HUES6 (cell line): ENCODE results near the gene H1-8.

Experiments
- H3K27ac ChIP-seq: 2 replicates; pipeline ENCODE4 v1.7.0; 2013; ENCODE audit warnings: low read depth, mild to moderate bottlenecking, low read length, inconsistent platforms
- H3K27me3 ChIP-seq: 2 replicates; pipeline ENCODE4 v1.6.1; 2013; ENCODE audit warnings: low read length; ENCODE audit not compliant: control insufficient read depth, insufficient read depth
- H3K36me3 ChIP-seq: 2 replicates; pipeline ENCODE4 v1.6.1; 2013; ENCODE audit warnings: low read length; ENCODE audit not compliant: control insufficient read depth, insufficient read depth
- H3K4me1 ChIP-seq: 2 replicates; pipeline ENCODE4 v1.6.1; 2013; ENCODE audit warnings: low read length; ENCODE audit not compliant: control insufficient read depth, insufficient read depth
- H3K4me3 ChIP-seq: 2 replicates; pipeline ENCODE4 v1.5.1; 2013; ENCODE audit warnings: low read depth, low read length
- H3K9ac ChIP-seq: one replicate; pipeline ENCODE4 v1.6.1; 2013; ENCODE audit warnings: mild to moderate bottlenecking, low read length
- H3K9me3 ChIP-seq: 2 replicates; pipeline ENCODE4 v1.6.1; 2013; ENCODE audit warnings: low read depth, low read length; ENCODE audit not compliant: control insufficient read depth, insufficient read depth

Gene H1-8

GRCh38 chr3:129596194-129597086 lies 53.5 kb downstream of the H1-8 start:
- peak overlapping the region; percentile 51; the same call in 1 of the 2 replicates for H3K27ac ChIP-seq

DNA sequence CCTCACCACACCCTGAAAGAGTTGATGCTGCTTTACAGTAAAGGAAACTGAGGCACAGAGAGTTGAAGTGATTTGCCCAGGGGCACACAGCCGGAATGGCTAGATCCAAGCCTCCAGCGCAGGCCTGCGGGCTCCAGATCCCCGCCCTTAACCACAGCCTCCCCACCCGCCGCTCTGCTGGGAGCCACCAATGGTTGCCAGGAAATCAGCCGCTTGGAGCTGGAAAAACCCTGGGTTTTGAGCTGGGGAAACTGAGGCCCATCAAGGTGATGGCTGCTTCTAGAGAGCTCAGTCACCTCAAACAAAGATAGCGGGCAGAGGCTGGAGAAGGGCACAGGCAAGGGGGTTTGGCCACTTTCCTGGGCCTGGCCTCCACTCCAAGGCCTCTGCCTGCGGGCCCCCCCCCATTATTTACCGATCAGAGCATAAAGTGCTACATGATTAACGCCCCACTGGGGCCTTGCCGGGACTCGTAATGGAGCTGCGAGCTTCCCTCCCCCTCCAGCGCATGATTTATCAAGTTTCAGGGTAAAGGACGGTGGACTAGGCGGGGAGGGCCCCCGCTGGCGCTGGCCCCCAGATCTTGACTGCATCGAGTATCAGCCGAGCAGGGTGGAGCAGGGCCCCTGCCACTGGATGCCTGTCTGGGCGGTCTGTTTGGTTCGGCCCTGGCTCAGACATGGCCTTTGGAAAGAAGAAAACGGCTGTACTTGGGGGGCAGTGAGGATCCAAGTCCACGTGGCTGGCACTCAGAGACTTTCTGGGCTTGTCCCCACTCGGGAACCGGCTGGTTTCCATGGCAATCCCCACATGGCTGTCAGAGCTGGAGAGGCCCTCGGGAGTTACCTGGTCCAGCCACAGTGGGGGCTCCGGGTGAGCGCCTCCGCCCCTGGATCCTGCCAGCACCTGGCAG lies 54.4 kb downstream of the H1-8 start:
- peak overlapping the region; percentile 52; the same call in 1 of the 2 replicates for H3K27ac ChIP-seq
- H3K9ac ChIP-seq = peak overlapping the region; percentile 21
- 0 out of 2 replicates have a peak, but pooled peaks cover 3% of the 10 kb centered on the region for H3K36me3 ChIP-seq
- H3K4me1 ChIP-seq = peaks cover 83% of the 10 kb centered on the region
- H3K27me3 ChIP-seq = no peaks in the 10 kb centered on the region
- H3K4me3 ChIP-seq = no peak overlapping the region
- H3K9me3 ChIP-seq = no peaks in the 10 kb centered on the region

More at GRCh38 chr3:129596194-129597086, 53.5 kb downstream of the H1-8 start:
- H3K9me3 ChIP-seq = no peaks in the 10 kb centered on the region
- peaks cover 3% of the 10 kb centered on the region; the same call in 1 of the 2 replicates for H3K36me3 ChIP-seq
- no peaks in the 10 kb centered on the region for H3K27me3 ChIP-seq
- peaks cover 87% of the 10 kb centered on the region for H3K4me1 ChIP-seq
- peak overlapping the region; percentile 49 for H3K9ac ChIP-seq
- no peak overlapping the region for H3K4me3 ChIP-seq

DNA sequence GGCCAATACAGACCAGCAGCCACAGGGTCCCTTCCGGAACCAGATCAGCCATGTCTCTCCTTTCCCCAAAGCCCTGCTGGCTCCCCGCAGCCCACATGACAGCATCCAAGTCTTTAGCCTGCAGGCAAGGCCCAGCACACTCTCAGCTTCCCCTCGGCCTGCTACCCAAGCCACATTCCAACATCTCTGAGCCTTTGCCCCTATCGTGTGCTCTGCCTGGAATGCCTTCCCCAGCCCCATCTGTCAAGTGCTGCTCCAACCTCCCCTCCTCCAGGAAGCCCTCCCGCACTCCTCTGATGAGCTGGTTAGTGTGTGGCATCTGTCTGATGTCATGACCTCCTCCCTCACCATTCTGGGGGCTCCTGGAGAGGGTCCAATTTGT lies 55.0 kb downstream of the H1-8 start:
- peak overlapping the region; percentile 21 for H3K9ac ChIP-seq
- H3K9me3 ChIP-seq = no peaks in the 10 kb centered on the region
- 0 out of 2 replicates have a peak, but pooled peaks cover 3% of the 10 kb centered on the region for H3K36me3 ChIP-seq
- H3K4me3 ChIP-seq = no peak overlapping the region
- H3K27ac ChIP-seq = peak overlapping the region; percentile 52; the same call in 1 of the 2 replicates
- no peaks in the 10 kb centered on the region for H3K27me3 ChIP-seq
- peaks cover 86% of the 10 kb centered on the region for H3K4me1 ChIP-seq

- H3K4me3 ChIP-seq = no peak overlapping the region
- no peaks in the 10 kb centered on the region for H3K27me3 ChIP-seq
- H3K36me3 ChIP-seq = 0 out of 2 replicates have a peak, but pooled peaks cover 3% of the 10 kb centered on the region
- peak overlapping the region; percentile 18; the same call in 1 of the 2 replicates for H3K27ac ChIP-seq
- H3K9me3 ChIP-seq = no peaks in the 10 kb centered on the region
- H3K9ac ChIP-seq = no peak overlapping the region
- H3K4me1 ChIP-seq = peaks cover 85% of the 10 kb centered on the region
Measured at GRCh38 chr3:129598484-129598883, 55.5 kb downstream of the H1-8 start.

DNA sequence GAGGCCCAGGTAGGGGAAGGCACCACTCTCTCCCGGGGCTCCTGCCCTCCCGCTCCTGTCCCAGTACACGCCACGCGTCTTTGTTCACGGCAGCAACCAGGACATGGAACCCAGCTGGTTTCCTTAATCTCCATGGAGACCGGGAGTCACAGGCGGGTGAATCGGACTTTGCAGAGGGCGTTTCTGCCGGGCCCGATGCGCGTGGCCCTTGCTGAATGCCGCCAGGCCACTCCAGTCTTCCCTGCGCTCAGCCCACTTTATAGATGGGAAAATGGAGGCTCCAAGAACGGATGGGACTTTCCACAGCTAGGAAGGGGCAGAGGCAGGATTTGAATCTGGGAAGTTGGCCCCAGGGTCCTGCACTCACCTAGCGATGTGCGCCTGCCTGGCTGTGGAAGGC lies 56.1 kb downstream of the H1-8 start:
- peaks cover 85% of the 10 kb centered on the region for H3K4me1 ChIP-seq
- 0 out of 2 replicates have a peak, but pooled peaks cover 3% of the 10 kb centered on the region for H3K36me3 ChIP-seq
- H3K27me3 ChIP-seq = no peaks in the 10 kb centered on the region
- peak overlapping the region; percentile 18; the same call in 1 of the 2 replicates for H3K27ac ChIP-seq
- no peak overlapping the region for H3K4me3 ChIP-seq
- H3K9me3 ChIP-seq = no peaks in the 10 kb centered on the region
- peak overlapping the region; percentile 22 for H3K9ac ChIP-seq

- H3K4me1 ChIP-seq = peaks cover 83% of the 10 kb centered on the region
- H3K4me3 ChIP-seq = peak overlapping the region; percentile 32
- peaks cover 3% of the 10 kb centered on the region for H3K27me3 ChIP-seq
- H3K27ac ChIP-seq = peak overlapping the region; percentile 75
- no peaks in the 10 kb centered on the region for H3K9me3 ChIP-seq
- peak overlapping the region; percentile 70 for H3K9ac ChIP-seq
- 0 out of 2 replicates have a peak, but pooled peaks cover 3% of the 10 kb centered on the region for H3K36me3 ChIP-seq
Measured at GRCh38 chr3:129599607-129600006, 56.6 kb downstream of the H1-8 start.

GRCh38 chr3:129600348-129600747 lies 57.4 kb downstream of the H1-8 start:
- peak overlapping the region; percentile 70 for H3K9ac ChIP-seq
- H3K9me3 ChIP-seq = no peaks in the 10 kb centered on the region
- H3K27me3 ChIP-seq = peaks cover 9% of the 10 kb centered on the region
- no peak overlapping the region; the same call in 1 of the 2 replicates for H3K4me3 ChIP-seq
- H3K27ac ChIP-seq = no peak overlapping the region
- peaks cover 79% of the 10 kb centered on the region for H3K4me1 ChIP-seq
- H3K36me3 ChIP-seq = 0 out of 2 replicates have a peak, but pooled peaks cover 3% of the 10 kb centered on the region
